H9 (cell line): Measurements from ENCODE around the gene SPHK1. TPM values are rescaled to one million over a fixed set of nuclear protein-coding genes. Genes with fewer than 3 reads are reported as not detected.
A peak's percentile ranks its signal among the peaks of the same experiment; 100 is the strongest.

ENCODE experiments used
- DNase-seq: peaks from one replicate; pipeline ENCODE4 v3.0.0-alpha.2; 2017
- H2AFZ ChIP-seq: one replicate; pipeline ENCODE4 v1.6.1; 2013; ENCODE audit warnings: mild to moderate bottlenecking, low read length, control low read depth, moderate library complexity
- H2AK5ac ChIP-seq: 2 replicates; pipeline ENCODE4 v1.6.1; 2013; ENCODE audit warnings: low read length, control low read depth, mixed read lengths; ENCODE audit not compliant: insufficient read length
- H2BK120ac ChIP-seq: one replicate; pipeline ENCODE4 v1.6.1; 2013; ENCODE audit warnings: low read depth, mild to moderate bottlenecking, low read length, control low read depth, inconsistent platforms; ENCODE audit not compliant: poor library complexity, severe bottlenecking
- H2BK12ac ChIP-seq: 2 replicates; pipeline ENCODE4 v1.6.1; 2013; ENCODE audit warnings: low read length, control low read depth, mixed read lengths, low read depth; ENCODE audit not compliant: insufficient read length
- H2BK15ac ChIP-seq: 2 replicates; pipeline ENCODE4 v1.6.1; 2013; ENCODE audit warnings: low read depth, low read length, control low read depth
- H2BK20ac ChIP-seq: one replicate; pipeline ENCODE4 v1.6.1; 2013; ENCODE audit warnings: low read depth, mild to moderate bottlenecking, low read length, control low read depth, inconsistent platforms; ENCODE audit not compliant: poor library complexity, severe bottlenecking
- H2BK5ac ChIP-seq: 2 replicates; pipeline ENCODE4 v1.6.1; 2013; ENCODE audit warnings: low read length, control low read depth, mixed read lengths; ENCODE audit not compliant: insufficient read length
- H3K14ac ChIP-seq: 2 replicates; pipeline ENCODE4 v1.6.1; 2013; ENCODE audit warnings: low read length, control low read depth; ENCODE audit not compliant: insufficient read depth
- H3K18ac ChIP-seq: 2 replicates; pipeline ENCODE4 v1.6.1; 2013; ENCODE audit warnings: low read depth, mild to moderate bottlenecking, mixed read lengths, low read length, control low read depth; ENCODE audit not compliant: insufficient read length
- H3K23ac ChIP-seq: 2 replicates; pipeline ENCODE4 v1.6.1; 2013; ENCODE audit warnings: low read length, control low read depth, mixed read lengths, low read depth; ENCODE audit not compliant: insufficient read length
- H3K23me2 ChIP-seq: 2 replicates; pipeline ENCODE4 v1.6.1; 2013; ENCODE audit warnings: low read depth, mild to moderate bottlenecking, mixed read lengths, low read length, control low read depth; ENCODE audit not compliant: insufficient read length, poor library complexity, severe bottlenecking
- H3K27ac ChIP-seq: 2 replicates; pipeline ENCODE4 v1.5.1; 2013; ENCODE audit warnings: low read length, control low read depth, mixed read lengths, low read depth; ENCODE audit not compliant: insufficient read length
- H3K27me3 ChIP-seq: 2 replicates; pipeline ENCODE4 v1.6.1; 2013; ENCODE audit warnings: low read length, control low read depth, inconsistent platforms; ENCODE audit not compliant: insufficient read depth
- H3K4ac ChIP-seq: 2 replicates; pipeline ENCODE4 v1.6.1; 2013; ENCODE audit warnings: low read depth, mild to moderate bottlenecking, control low read depth, inconsistent platforms, low read length, moderate library complexity
- H3K4me1 ChIP-seq: 2 replicates; pipeline ENCODE4 v1.6.1; 2013; ENCODE audit warnings: low read length, control low read depth, inconsistent platforms; ENCODE audit not compliant: insufficient read depth
- H3K4me2 ChIP-seq: 2 replicates; pipeline ENCODE4 v1.6.1; 2013; ENCODE audit warnings: low read length, control low read depth, mixed read lengths; ENCODE audit not compliant: insufficient read length, insufficient read depth
- H3K56ac ChIP-seq: 2 replicates; pipeline ENCODE4 v1.6.1; 2013; ENCODE audit warnings: low read depth, mild to moderate bottlenecking, mixed read lengths, low read length, control low read depth; ENCODE audit not compliant: insufficient read length
- H3K79me1 ChIP-seq: 2 replicates; pipeline ENCODE4 v1.6.1; 2013; ENCODE audit warnings: low read depth, mild to moderate bottlenecking, moderate library complexity, low read length, control low read depth, inconsistent platforms; ENCODE audit not compliant: insufficient read depth, poor library complexity, severe bottlenecking
- H3K79me2 ChIP-seq: 2 replicates; pipeline ENCODE4 v1.6.1; 2013; ENCODE audit warnings: low read length, control low read depth, inconsistent platforms; ENCODE audit not compliant: insufficient read depth
- H3K9ac ChIP-seq: 2 replicates; pipeline ENCODE4 v1.6.1; 2013; ENCODE audit warnings: low read length, control low read depth, mixed read lengths; ENCODE audit not compliant: insufficient read length; ENCODE audit errors: extremely low read depth
- H3K9me3 ChIP-seq: one replicate; pipeline ENCODE4 v1.6.1; 2013; ENCODE audit warnings: low read depth, low read length, inconsistent platforms; ENCODE audit not compliant: control insufficient read depth
- H3T11ph ChIP-seq: one replicate; pipeline ENCODE4 v1.6.1; 2013; ENCODE audit warnings: mild to moderate bottlenecking, low read length, control low read depth, inconsistent platforms
- H4K20me1 ChIP-seq: one replicate; pipeline ENCODE4 v1.6.1; 2013; ENCODE audit not compliant: control insufficient read depth, insufficient read length, insufficient read depth
- H4K5ac ChIP-seq: 2 replicates; pipeline ENCODE4 v1.6.1; 2013; ENCODE audit warnings: low read depth, mild to moderate bottlenecking, mixed read lengths, low read length, control low read depth; ENCODE audit not compliant: insufficient read length
- H4K8ac ChIP-seq: replicated peaks from 2 replicates; pipeline ENCODE4 v1.6.1; 2013; ENCODE audit warnings: low read length, control low read depth, mixed read lengths, low read depth; ENCODE audit not compliant: insufficient read length
- H4K91ac ChIP-seq: 2 replicates; pipeline ENCODE4 v1.6.1; 2013; ENCODE audit warnings: low read depth, mild to moderate bottlenecking, moderate library complexity, mixed read lengths, low read length, control low read depth; ENCODE audit not compliant: insufficient read length
- H3K27ac Mint-ChIP-seq, 3 experiments: 2 replicates in 2 of 3; 3 replicates in 1 of 3; pipeline ENCODE4 v1.8.0; 2020 to 2021; ENCODE audit warnings: mixed read lengths in 3 of 3, mild to moderate bottlenecking in 1 of 3, moderate library complexity in 1 of 3
- H3K27me3 Mint-ChIP-seq: 2 replicates; pipeline ENCODE4 v1.8.0; 2021; ENCODE audit warnings: low read depth, mild to moderate bottlenecking, moderate library complexity, mixed read lengths
- H3K36me3 Mint-ChIP-seq, 3 experiments: 2 replicates in 2 of 3; 3 replicates in 1 of 3; pipeline ENCODE4 v1.8.0; 2020 to 2021; ENCODE audit warnings: low read depth in 3 of 3, mixed read lengths in 3 of 3; ENCODE audit not compliant: insufficient read depth in 1 of 3
- H3K4me1 Mint-ChIP-seq, 2 experiments: 2 replicates each; pipeline ENCODE4 v1.8.0; 2020; ENCODE audit warnings: mixed read lengths in 2 of 2
- H3K4me3 Mint-ChIP-seq, 2 experiments: 2 replicates in 1 of 2; 3 replicates in 1 of 2; pipeline ENCODE4 v1.8.0; 2020 to 2021; ENCODE audit warnings: mild to moderate bottlenecking in 2 of 2, mixed read lengths in 2 of 2, moderate library complexity in 1 of 2
- H3K9me3 Mint-ChIP-seq, 2 experiments: 2 replicates in 1 of 2; 3 replicates in 1 of 2; pipeline ENCODE4 v1.8.0; 2020; ENCODE audit warnings: mild to moderate bottlenecking in 2 of 2, mixed read lengths in 2 of 2, moderate library complexity in 1 of 2
- CTCF ChIP-seq: fragments of 200-600 bp; sonication (generic); conservative IDR thresholded peaks from 3 replicates; pipeline ENCODE4 v1.8.0; 2021; ENCODE audit warnings: antibody characterized with exemption, mild to moderate bottlenecking
- WGBS: extraction: QIAGEN DNeasy Blood & Tissue Kit; methylation state at CpG from one replicate; pipeline ENCODE4 v1.1.7; 2013; ENCODE audit warnings: missing lambda C conversion rate, low lambda C conversion rate, mixed read lengths; ENCODE audit not compliant: insufficient read length; ENCODE audit errors: extremely low coverage; 5-methylcytosine and 5-hydroxymethylcytosine counted together
- total RNA-seq: library from RNA; stranded (reverse); gene quantifications from 2 replicates; pipeline ENCODE4 v1.2.1, GENCODE V29; 2021

The SPHK1 gene
- total RNA-seq, 1 experiment from 2014 or later, result 1.4 TPM

GRCh38 chr17:76431509-76431908 is 47.1 kb downstream of the SPHK1 start:
- H2BK12ac ChIP-seq, result no peak overlapping the region
- Mint-ChIP-seq H3K27ac (peak overlapping the region in 2 of 3 experiments; percentile 25 to 57; a peak in 1 of 7 replicates), H3K4me3 (no peak overlapping the region), H3K36me3 (peaks cover 0 to 3% (median 0%) of the 10 kb centered on the region in 3 experiments; a peak in 2 of 7 replicates), H3K9me3 (no peaks in the 10 kb centered on the region), H3K4me1 (peaks cover 35 to 39% of the 10 kb centered on the region in 2 experiments), H3K27me3 (no peaks in the 10 kb centered on the region)
- peaks cover 27% of the 10 kb centered on the region; the same call in 1 of the 2 replicates for H3K79me2 ChIP-seq
- H4K20me1 ChIP-seq, result no peaks in the 10 kb centered on the region
- H3K79me1 ChIP-seq, result peaks cover 12% of the 10 kb centered on the region
- no peak overlapping the region for H3K18ac ChIP-seq
- DNase-seq, result no peak
- no peak overlapping the region for H3K14ac ChIP-seq
- no peak overlapping the region for H3K56ac ChIP-seq
- no peak overlapping the region for H3T11ph ChIP-seq
- no peak overlapping the region for H2BK120ac ChIP-seq
- H4K8ac ChIP-seq, result no peak overlapping the region
- no peak overlapping the region for H3K27ac ChIP-seq
- peaks cover 18% of the 10 kb centered on the region; the same call in 1 of the 2 replicates for H3K4me1 ChIP-seq
- H4K5ac ChIP-seq, result no peak overlapping the region
- H3K27me3 ChIP-seq, result no peaks in the 10 kb centered on the region
- no peak for TF ChIP-seq CTCF
- H3K23me2 ChIP-seq, result no peaks in the 10 kb centered on the region
- H3K9ac ChIP-seq, result no peak overlapping the region
- H3K4ac ChIP-seq, result no peak overlapping the region
- H2BK15ac ChIP-seq, result no peak overlapping the region
- H2BK5ac ChIP-seq, result no peak overlapping the region
- no peak overlapping the region for H3K23ac ChIP-seq
- H4K91ac ChIP-seq, result no peak overlapping the region
- H2AFZ ChIP-seq, result no peak overlapping the region
- WGBS, result no CpG with 5 or more reads among the region's 2 CpGs
- H3K9me3 ChIP-seq, result no peaks in the 10 kb centered on the region
- H2AK5ac ChIP-seq, result no peak overlapping the region
- H2BK20ac ChIP-seq, result no peak overlapping the region
- H3K4me2 ChIP-seq, result no peak overlapping the region
